Measurements from ENCODE around the gene CDKAL1. TPM values are rescaled to one million over a fixed set of nuclear protein-coding genes. Genes with fewer than 3 reads are reported as not detected.
"Not testable (repeated sequence)": the region's sequence is repeated elsewhere in the genome, so short reads cannot be mapped to it uniquely, and the experiment has no call there.

The CDKAL1 gene
- total and polyA plus RNA-seq, 4 donors: 2.0 to 12.9 (median 6.7) TPM

DNA sequence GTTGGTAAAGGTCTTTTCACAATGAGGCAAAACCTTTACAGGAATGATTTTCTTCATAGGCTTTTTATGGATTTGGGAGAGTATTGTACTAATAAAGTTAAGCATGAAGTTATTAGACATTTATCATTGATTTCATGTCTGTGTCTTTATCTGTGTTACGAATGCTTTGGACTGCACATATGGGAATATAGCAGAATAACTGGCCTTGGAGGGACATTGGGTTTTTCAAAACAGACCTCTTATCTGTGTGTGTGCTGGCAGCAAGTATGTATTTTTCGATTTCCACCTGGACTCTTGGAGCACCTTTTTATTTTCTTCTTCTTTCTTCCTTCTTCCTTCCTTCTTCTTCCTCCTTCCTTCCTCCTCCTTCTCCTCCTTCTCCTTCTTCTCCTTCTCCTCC is 74.6 kb downstream of the CDKAL1 start:
- TF ChIP-seq, protein P1, sequence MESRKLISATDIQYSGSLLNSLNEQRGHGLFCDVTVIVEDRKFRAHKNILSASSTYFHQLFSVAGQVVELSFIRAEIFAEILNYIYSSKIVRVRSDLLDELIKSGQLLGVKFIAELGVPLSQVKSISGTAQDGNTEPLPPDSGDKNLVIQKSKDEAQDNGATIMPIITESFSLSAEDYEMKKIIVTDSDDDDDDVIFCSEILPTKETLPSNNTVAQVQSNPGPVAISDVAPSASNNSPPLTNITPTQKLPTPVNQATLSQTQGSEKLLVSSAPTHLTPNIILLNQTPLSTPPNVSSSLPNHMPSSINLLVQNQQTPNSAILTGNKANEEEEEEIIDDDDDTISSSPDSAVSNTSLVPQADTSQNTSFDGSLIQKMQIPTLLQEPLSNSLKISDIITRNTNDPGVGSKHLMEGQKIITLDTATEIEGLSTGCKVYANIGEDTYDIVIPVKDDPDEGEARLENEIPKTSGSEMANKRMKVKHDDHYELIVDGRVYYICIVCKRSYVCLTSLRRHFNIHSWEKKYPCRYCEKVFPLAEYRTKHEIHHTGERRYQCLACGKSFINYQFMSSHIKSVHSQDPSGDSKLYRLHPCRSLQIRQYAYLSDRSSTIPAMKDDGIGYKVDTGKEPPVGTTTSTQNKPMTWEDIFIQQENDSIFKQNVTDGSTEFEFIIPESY (IDR thresholded peaks at IDR 0.05): no peak
- TF ChIP-seq, protein P2, sequence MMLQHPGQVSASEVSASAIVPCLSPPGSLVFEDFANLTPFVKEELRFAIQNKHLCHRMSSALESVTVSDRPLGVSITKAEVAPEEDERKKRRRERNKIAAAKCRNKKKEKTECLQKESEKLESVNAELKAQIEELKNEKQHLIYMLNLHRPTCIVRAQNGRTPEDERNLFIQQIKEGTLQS (IDR thresholded peaks at IDR 0.05): no peak
- TF ChIP-seq NR2F2 (IDR thresholded peaks at IDR 0.05): no peak
- no peak for TF ChIP-seq HNF4A (conservative IDR thresholded peaks at IDR 0.05)
- no peak for TF ChIP-seq HNF4G (IDR thresholded peaks at IDR 0.05)
- TF ChIP-seq, protein P3, sequence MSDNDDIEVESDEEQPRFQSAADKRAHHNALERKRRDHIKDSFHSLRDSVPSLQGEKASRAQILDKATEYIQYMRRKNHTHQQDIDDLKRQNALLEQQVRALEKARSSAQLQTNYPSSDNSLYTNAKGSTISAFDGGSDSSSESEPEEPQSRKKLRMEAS (IDR thresholded peaks at IDR 0.05): no peak
- no peak for TF ChIP-seq JUND (IDR thresholded peaks at IDR 0.05)
- TF ChIP-seq RAD21 (IDR thresholded peaks at IDR 0.05): no peak
- no peak for TF ChIP-seq SP1 (IDR thresholded peaks at IDR 0.05)
- Histone ChIP-seq H3K9ac (ENCODE audit: low read depth in 1 of 2, low read length in 2 of 2) (no peak overlapping the region), H3K4me3 (ENCODE audit: low read depth in 1 of 3, low read length in 3 of 3) (no peak overlapping the region), H3K9me3 (ENCODE audit: control insufficient read depth in 4 of 4, low read length in 3 of 4) (no peaks in the 10 kb centered on the region), H3K4me1 (ENCODE audit: control insufficient read depth in 4 of 4, insufficient read depth in 4 of 4, low read length in 3 of 4) (no peaks in the 10 kb centered on the region), H3K27me3 (ENCODE audit: control insufficient read depth in 4 of 4, insufficient read depth in 4 of 4, low read length in 3 of 4) (no peaks in the 10 kb centered on the region), H3K36me3 (ENCODE audit: control insufficient read depth in 4 of 4, insufficient read depth in 3 of 4, low read depth in 1 of 4, low read length in 3 of 4) (peaks cover 0 to 3% (median 0%) of the 10 kb centered on the region in 4 donors), H3K27ac (ENCODE audit: low read depth in 1 of 2, low read length in 2 of 2) (no peak overlapping the region)
- no peak for DNase-seq (ENCODE audit: low spot score)
- 95% methylated on average over 2 of the region's 2 CpGs for WGBS

DNA sequence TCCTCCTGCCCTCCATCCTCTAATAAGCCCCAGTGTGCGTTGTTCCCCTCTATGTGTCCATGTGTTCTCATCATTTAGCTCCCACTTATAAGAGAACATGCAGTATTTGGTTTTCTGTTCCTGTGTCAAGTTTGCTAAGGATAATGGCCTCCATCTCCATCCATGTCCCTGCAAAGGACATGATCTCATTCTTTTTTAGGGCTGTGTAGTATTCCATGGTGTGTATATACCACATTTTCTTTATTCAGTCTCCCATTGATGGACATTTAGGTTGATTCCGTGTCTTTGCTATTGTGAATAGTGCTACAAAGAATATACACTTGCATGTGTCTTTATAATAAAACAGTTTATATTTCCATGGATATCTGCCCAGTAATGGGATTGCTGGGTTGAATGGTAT is 75.7 kb downstream of the CDKAL1 start:
- H3K9me3 ChIP-seq (ENCODE audit: control insufficient read depth in 4 of 4, low read length in 3 of 4); H3K4me3 ChIP-seq (ENCODE audit: low read depth in 1 of 3, low read length in 3 of 3); H3K27me3 ChIP-seq (ENCODE audit: control insufficient read depth in 4 of 4, insufficient read depth in 4 of 4, low read length in 3 of 4); H3K4me1 ChIP-seq (ENCODE audit: control insufficient read depth in 4 of 4, insufficient read depth in 4 of 4, low read length in 3 of 4); DNase-seq (ENCODE audit: low spot score); H3K36me3 ChIP-seq (ENCODE audit: control insufficient read depth in 4 of 4, insufficient read depth in 3 of 4, low read depth in 1 of 4, low read length in 3 of 4); H3K27ac ChIP-seq (ENCODE audit: low read depth in 1 of 2, low read length in 2 of 2); H3K9ac ChIP-seq (ENCODE audit: low read depth in 1 of 2, low read length in 2 of 2): not testable (repeated sequence)
- 97% methylated on average over 2 of the region's 2 CpGs for WGBS

DNA sequence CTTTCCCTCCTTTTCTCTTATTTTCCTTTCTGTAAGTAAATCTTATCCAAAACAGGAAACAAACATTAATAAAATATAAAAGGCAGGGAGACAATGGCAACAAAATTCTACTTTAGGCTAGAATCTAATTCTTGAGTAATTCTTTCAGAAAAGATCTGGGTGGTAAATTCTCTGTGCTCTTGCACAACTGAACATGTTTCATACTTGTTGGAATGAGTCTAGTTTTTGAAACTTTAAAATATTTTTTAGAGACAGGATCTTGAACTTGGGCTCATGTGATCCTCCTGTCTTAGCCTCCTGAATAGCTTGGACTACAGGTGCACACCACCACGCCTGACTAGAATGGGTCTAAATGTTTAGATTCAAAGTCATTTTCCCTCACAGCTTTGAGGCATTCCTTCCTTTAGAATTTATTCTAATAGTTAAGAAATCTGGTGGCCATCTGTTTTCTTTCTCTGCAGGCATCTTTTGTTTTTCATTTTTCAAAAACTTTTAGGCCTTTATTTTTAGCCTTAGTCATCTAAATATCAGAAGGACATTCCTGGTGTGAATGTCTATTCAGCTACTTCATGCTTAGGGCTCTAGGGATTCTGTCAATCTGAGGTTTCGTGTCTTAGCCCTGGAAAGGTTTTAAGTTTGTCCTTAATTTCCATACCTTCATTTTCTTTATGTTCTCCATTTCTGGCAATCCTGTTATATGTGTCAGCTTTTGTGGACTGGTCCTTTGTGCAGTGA is 76.5 kb downstream of the CDKAL1 start:
- Histone ChIP-seq H3K9me3 (ENCODE audit: control insufficient read depth in 4 of 4, low read length in 3 of 4) (no peaks in the 10 kb centered on the region), H3K36me3 (ENCODE audit: control insufficient read depth in 4 of 4, insufficient read depth in 3 of 4, low read depth in 1 of 4, low read length in 3 of 4) (peaks cover 0 to 3% (median 0%) of the 10 kb centered on the region in 4 donors), H3K9ac (ENCODE audit: low read depth in 1 of 2, low read length in 2 of 2) (no peak overlapping the region), H3K4me3 (ENCODE audit: low read depth in 1 of 3, low read length in 3 of 3) (no peak overlapping the region), H3K27me3 (ENCODE audit: control insufficient read depth in 4 of 4, insufficient read depth in 4 of 4, low read length in 3 of 4) (no peaks in the 10 kb centered on the region), H3K27ac (ENCODE audit: low read depth in 1 of 2, low read length in 2 of 2) (no peak overlapping the region), H3K4me1 (ENCODE audit: control insufficient read depth in 4 of 4, insufficient read depth in 4 of 4, low read length in 3 of 4) (no peaks in the 10 kb centered on the region)
- WGBS: over 99% methylated on average over 2 of the region's 2 CpGs
- DNase-seq (ENCODE audit: low spot score): no peak
- TF ChIP-seq, protein P4, sequence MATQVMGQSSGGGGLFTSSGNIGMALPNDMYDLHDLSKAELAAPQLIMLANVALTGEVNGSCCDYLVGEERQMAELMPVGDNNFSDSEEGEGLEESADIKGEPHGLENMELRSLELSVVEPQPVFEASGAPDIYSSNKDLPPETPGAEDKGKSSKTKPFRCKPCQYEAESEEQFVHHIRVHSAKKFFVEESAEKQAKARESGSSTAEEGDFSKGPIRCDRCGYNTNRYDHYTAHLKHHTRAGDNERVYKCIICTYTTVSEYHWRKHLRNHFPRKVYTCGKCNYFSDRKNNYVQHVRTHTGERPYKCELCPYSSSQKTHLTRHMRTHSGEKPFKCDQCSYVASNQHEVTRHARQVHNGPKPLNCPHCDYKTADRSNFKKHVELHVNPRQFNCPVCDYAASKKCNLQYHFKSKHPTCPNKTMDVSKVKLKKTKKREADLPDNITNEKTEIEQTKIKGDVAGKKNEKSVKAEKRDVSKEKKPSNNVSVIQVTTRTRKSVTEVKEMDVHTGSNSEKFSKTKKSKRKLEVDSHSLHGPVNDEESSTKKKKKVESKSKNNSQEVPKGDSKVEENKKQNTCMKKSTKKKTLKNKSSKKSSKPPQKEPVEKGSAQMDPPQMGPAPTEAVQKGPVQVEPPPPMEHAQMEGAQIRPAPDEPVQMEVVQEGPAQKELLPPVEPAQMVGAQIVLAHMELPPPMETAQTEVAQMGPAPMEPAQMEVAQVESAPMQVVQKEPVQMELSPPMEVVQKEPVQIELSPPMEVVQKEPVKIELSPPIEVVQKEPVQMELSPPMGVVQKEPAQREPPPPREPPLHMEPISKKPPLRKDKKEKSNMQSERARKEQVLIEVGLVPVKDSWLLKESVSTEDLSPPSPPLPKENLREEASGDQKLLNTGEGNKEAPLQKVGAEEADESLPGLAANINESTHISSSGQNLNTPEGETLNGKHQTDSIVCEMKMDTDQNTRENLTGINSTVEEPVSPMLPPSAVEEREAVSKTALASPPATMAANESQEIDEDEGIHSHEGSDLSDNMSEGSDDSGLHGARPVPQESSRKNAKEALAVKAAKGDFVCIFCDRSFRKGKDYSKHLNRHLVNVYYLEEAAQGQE (IDR thresholded peaks at IDR 0.05): no peak
- TF ChIP-seq HNF4G (IDR thresholded peaks at IDR 0.05) (no peak), RAD21 (IDR thresholded peaks at IDR 0.05) (no peak), RXRA (IDR thresholded peaks at IDR 0.05) (no peak), TAF1 (conservative IDR thresholded peaks at IDR 0.05) (no peak), JUND (IDR thresholded peaks at IDR 0.05) (no peak), SP1 (IDR thresholded peaks at IDR 0.05) (no peak)
- TF ChIP-seq, protein P1 (IDR thresholded peaks at IDR 0.05): no peak
- TF ChIP-seq, protein P3 (IDR thresholded peaks at IDR 0.05): no peak
- TF ChIP-seq, protein P2 (IDR thresholded peaks at IDR 0.05): no peak
- TF ChIP-seq, protein P5, sequence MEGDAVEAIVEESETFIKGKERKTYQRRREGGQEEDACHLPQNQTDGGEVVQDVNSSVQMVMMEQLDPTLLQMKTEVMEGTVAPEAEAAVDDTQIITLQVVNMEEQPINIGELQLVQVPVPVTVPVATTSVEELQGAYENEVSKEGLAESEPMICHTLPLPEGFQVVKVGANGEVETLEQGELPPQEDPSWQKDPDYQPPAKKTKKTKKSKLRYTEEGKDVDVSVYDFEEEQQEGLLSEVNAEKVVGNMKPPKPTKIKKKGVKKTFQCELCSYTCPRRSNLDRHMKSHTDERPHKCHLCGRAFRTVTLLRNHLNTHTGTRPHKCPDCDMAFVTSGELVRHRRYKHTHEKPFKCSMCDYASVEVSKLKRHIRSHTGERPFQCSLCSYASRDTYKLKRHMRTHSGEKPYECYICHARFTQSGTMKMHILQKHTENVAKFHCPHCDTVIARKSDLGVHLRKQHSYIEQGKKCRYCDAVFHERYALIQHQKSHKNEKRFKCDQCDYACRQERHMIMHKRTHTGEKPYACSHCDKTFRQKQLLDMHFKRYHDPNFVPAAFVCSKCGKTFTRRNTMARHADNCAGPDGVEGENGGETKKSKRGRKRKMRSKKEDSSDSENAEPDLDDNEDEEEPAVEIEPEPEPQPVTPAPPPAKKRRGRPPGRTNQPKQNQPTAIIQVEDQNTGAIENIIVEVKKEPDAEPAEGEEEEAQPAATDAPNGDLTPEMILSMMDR (IDR thresholded peaks at IDR 0.05; ENCODE audit: low read depth, low read length, missing input control): no peak

Data from liver (tissue), 9 donors.